K562 (cell line): Measurements from ENCODE around the gene OXNAD1.

Experiments
- FOXK1 ChIP-seq: sonication (generic); formaldehyde crosslinking; IDR thresholded peaks from 2 replicates; pipeline ENCODE4 v1.8.0; 2022; ENCODE audit warnings: missing genetic modification reagents, mild to moderate bottlenecking, borderline replicate concordance
- MAFF ChIP-seq: IDR thresholded peaks from 2 replicates; pipeline ENCODE4 v1.6.1; 2012; ENCODE audit warnings: low read length, improper control_type of control experiment
- MEIS2 ChIP-seq: fragments of 450-650 bp; IDR thresholded peaks from 2 replicates; pipeline ENCODE4 v1.6.1; 2014; ENCODE audit warnings: mild to moderate bottlenecking; ENCODE audit not compliant: partially characterized antibody
- TAF1 ChIP-seq: IDR thresholded peaks from 2 replicates; pipeline ENCODE4 v1.6.1; 2011; ENCODE audit warnings: mild to moderate bottlenecking, low read length, moderate library complexity; ENCODE audit not compliant: insufficient read depth, control insufficient read depth, severe bottlenecking; ENCODE audit errors: extremely low read depth
- ZNF766 ChIP-seq: fragments of 200-800 bp; sonication (Bioruptor generic); conservative IDR thresholded peaks from 2 replicates; pipeline ENCODE4 v1.6.1; 2016; ENCODE audit warnings: missing genetic modification characterization, missing compliant biosample characterization
- TF ChIP-seq, protein P1 (sequence below), 3 experiments: IDR thresholded peaks in 2 of 3; conservative IDR thresholded peaks in 1 of 3; 2 replicates each; pipeline ENCODE4 v1.5.1; 2011 to 2012; ENCODE audit warnings: low read length in 3 of 3, mild to moderate bottlenecking in 3 of 3, control low read depth in 2 of 3, improper control_type of control experiment in 1 of 3, inconsistent platforms in 1 of 3, low read depth in 1 of 3, mixed read lengths in 1 of 3, moderate library complexity in 1 of 3; ENCODE audit not compliant: insufficient read depth in 2 of 3
- TF ChIP-seq, protein P2 (sequence below): fragments of 150-350 bp; conservative IDR thresholded peaks from 2 replicates; pipeline ENCODE4 v1.6.1; 2014; ENCODE audit warnings: low read length

DNA sequence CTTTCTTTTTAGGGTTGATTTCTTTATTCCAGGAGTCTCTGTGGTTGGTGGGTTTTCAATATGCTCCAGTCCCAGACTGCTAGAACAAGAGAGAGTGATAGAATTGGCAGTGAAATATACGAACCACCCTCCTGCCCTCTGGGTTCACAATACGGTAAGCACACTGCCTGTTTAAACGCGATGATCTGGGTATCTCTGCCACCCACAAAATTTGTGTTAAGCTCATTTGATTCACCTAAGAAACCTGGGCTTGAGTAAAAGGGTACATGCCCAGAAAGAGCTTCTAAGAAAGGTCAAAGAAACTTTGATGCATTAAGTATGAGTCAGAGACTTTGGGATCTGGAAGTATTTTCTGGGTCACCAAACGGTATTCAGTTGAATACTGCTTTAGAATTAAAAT is 29.8 kb downstream of the OXNAD1 start:
- TF ChIP-seq, protein P1, sequence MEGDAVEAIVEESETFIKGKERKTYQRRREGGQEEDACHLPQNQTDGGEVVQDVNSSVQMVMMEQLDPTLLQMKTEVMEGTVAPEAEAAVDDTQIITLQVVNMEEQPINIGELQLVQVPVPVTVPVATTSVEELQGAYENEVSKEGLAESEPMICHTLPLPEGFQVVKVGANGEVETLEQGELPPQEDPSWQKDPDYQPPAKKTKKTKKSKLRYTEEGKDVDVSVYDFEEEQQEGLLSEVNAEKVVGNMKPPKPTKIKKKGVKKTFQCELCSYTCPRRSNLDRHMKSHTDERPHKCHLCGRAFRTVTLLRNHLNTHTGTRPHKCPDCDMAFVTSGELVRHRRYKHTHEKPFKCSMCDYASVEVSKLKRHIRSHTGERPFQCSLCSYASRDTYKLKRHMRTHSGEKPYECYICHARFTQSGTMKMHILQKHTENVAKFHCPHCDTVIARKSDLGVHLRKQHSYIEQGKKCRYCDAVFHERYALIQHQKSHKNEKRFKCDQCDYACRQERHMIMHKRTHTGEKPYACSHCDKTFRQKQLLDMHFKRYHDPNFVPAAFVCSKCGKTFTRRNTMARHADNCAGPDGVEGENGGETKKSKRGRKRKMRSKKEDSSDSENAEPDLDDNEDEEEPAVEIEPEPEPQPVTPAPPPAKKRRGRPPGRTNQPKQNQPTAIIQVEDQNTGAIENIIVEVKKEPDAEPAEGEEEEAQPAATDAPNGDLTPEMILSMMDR (IDR thresholded peaks at IDR 0.05 in 2 of 3, conservative IDR thresholded peaks at IDR 0.05 in 1 of 3; ENCODE audit: insufficient read depth in 2 of 3, low read depth in 1 of 3, low read length in 3 of 3) = no peak
- no peak for TF ChIP-seq MEIS2
- TF ChIP-seq MAFF = no peak
- no peak for TF ChIP-seq TAF1
- no peak for TF ChIP-seq FOXK1 (CRISPR knock-in tag)
- TF ChIP-seq, protein P2, sequence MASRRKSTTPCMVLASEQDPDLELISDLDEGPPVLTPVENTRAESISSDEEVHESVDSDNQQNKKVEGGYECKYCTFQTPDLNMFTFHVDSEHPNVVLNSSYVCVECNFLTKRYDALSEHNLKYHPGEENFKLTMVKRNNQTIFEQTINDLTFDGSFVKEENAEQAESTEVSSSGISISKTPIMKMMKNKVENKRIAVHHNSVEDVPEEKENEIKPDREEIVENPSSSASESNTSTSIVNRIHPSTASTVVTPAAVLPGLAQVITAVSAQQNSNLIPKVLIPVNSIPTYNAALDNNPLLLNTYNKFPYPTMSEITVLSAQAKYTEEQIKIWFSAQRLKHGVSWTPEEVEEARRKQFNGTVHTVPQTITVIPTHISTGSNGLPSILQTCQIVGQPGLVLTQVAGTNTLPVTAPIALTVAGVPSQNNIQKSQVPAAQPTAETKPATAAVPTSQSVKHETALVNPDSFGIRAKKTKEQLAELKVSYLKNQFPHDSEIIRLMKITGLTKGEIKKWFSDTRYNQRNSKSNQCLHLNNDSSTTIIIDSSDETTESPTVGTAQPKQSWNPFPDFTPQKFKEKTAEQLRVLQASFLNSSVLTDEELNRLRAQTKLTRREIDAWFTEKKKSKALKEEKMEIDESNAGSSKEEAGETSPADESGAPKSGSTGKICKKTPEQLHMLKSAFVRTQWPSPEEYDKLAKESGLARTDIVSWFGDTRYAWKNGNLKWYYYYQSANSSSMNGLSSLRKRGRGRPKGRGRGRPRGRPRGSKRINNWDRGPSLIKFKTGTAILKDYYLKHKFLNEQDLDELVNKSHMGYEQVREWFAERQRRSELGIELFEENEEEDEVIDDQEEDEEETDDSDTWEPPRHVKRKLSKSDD = no peak
- no peak for TF ChIP-seq ZNF766 (CRISPR knock-in tag)
